Spleen (tissue), 11 donors: ENCODE data around the gene SHC1. TPM values are rescaled to one million over a fixed set of nuclear protein-coding genes. Genes with fewer than 3 reads are reported as not detected.
A peak's percentile ranks its signal among the peaks of the same experiment; 100 is the strongest.

Experiments
- DNase-seq: peaks from one replicate; pipeline ENCODE4 v3.0.0-alpha.2; 2020
- H3K27ac ChIP-seq, 8 donors: fragments of 200-600 bp; sonication (generic) in 7 of 8; 1 replicate in 4 of 8; 2 replicates in 4 of 8; pipeline versions ENCODE4 v1.5.0 to v1.8.0; 2016 to 2021; ENCODE audit warnings: inconsistent platforms in 4 of 8, mild to moderate bottlenecking in 4 of 8, moderate library complexity in 1 of 8
- H3K27me3 ChIP-seq, 7 donors: fragments of 200-600 bp; sonication (generic) in 6 of 7; replicated peaks in 1 of 7; 1 replicate in 4 of 7; 2 replicates in 3 of 7; pipeline versions ENCODE4 v1.5.0 to v1.8.0; 2016 to 2021; ENCODE audit warnings: inconsistent platforms in 3 of 7, mild to moderate bottlenecking in 1 of 7
- H3K36me3 ChIP-seq, 6 donors: fragments of 200-600 bp; sonication (generic) in 5 of 6; 1 replicate in 4 of 6; 2 replicates in 2 of 6; pipeline versions ENCODE4 v1.5.0 to v1.8.0; 2016 to 2021; ENCODE audit warnings: inconsistent platforms in 2 of 6
- H3K4me1 ChIP-seq, 6 donors: fragments of 200-600 bp; sonication (generic) in 5 of 6; 1 replicate in 3 of 6; 2 replicates in 3 of 6; pipeline versions ENCODE4 v1.5.0 to v1.8.0; 2016 to 2021; ENCODE audit warnings: inconsistent platforms in 3 of 6
- H3K4me3 ChIP-seq, 8 donors: fragments of 200-600 bp; sonication (generic) in 7 of 8; 1 replicate in 4 of 8; 2 replicates in 4 of 8; pipeline versions ENCODE4 v1.5.0 to v1.8.0; 2016 to 2021; ENCODE audit warnings: inconsistent platforms in 4 of 8, mild to moderate bottlenecking in 4 of 8, moderate library complexity in 2 of 8
- H3K9me3 ChIP-seq, 8 donors: fragments of 200-600 bp; sonication (generic) in 7 of 8; 1 replicate in 4 of 8; 2 replicates in 4 of 8; pipeline versions ENCODE4 v1.5.0 to v1.8.0; 2016 to 2021; ENCODE audit warnings: inconsistent platforms in 4 of 8
- CTCF ChIP-seq, 11 experiments: fragments of 200-600 bp in 7 of 11; fragments of 450-650 bp in 4 of 11; sonication (generic) in 4 of 11; IDR thresholded peaks in 8 of 11; conservative IDR thresholded peaks in 3 of 11; 1 replicate in 7 of 11; 2 replicates in 4 of 11; pipeline versions ENCODE4 v1.4.0 to v1.8.0; 2016 to 2021; ENCODE audit warnings: antibody characterized with exemption in 11 of 11, inconsistent platforms in 4 of 11, mild to moderate bottlenecking in 1 of 11
- POLR2A ChIP-seq, 3 donors: fragments of 450-650 bp; IDR thresholded peaks; one replicate each; pipeline ENCODE4 v1.5.1; 2017; ENCODE audit warnings: antibody characterized with exemption in 3 of 3, mild to moderate bottlenecking in 1 of 3
- POLR2AphosphoS5 ChIP-seq, 3 donors: sonication (generic); formaldehyde crosslinking; IDR thresholded peaks; one replicate each; pipeline ENCODE4 v1.5.1; 2017; ENCODE audit warnings: antibody characterized with exemption in 3 of 3
- WGBS, 5 donors: extraction: QIAGEN DNeasy Blood & Tissue Kit in 3 of 5; methylation state at CpG; one replicate each; pipeline versions ENCODE4 v1.1.5 to v1.1.7; 2013 to 2018; 5-methylcytosine and 5-hydroxymethylcytosine counted together
- intact Hi-C: fragments of 100-400 bp; cut with DNase I; formaldehyde crosslinking; loops from one replicate; pipeline ENCODE4 v1.15.0; 2023; ENCODE audit warnings: low total_unique reads
- polyA plus RNA-seq, 3 donors: library from polyadenylated mRNA; stranded (reverse); fragments of 200-250 nt; gene quantifications; one replicate each; pipeline ENCODE4 v1.2.1, GENCODE V29; 2013
- total RNA-seq, 7 donors: library from RNA; depleted of rRNA in 3 of 7; stranded (reverse); fragments of >200 nt in 3 of 7; fragmentation: NEBNext Ultra II Directional in 4 of 7; extraction: Animal tissue kit (Norgen Biotek cat#: 25700) in 4 of 7; gene quantifications; one replicate each; pipeline versions ENCODE4 v1.1.0 to v1.2.1, GENCODE V29; 2016 to 2021
- donor health status: healthy with polysubstance abuse.
- donor health status: DM: no; HTN: no; CAD: no; lungs with moderate emphysema.
- donor health status: DM: no; HTN: no; CAD: no.
- donor health status: Bipolar disorder and iron deficiency.
- donor health status: healthy.
- donor health status: DM: no; HTN: no; CAD: no.
- donor health status: DM: yes; HTN: yes; CAD: no.

SHC1 gene
- total and polyA plus RNA-seq, 10 donors, result 36.8 to 133 (median 92.3) TPM

- 73 to 83% (median 78%) methylated on average over 9 of the region's 9 CpGs for WGBS, 5 donors
- peak; percentile 56 for DNase-seq
- H3K4me3 ChIP-seq, result no peak overlapping the region
- peaks cover 0 to 23% (median 18%) of the 10 kb centered on the region in 6 donors for H3K36me3 ChIP-seq
- no peaks in the 10 kb centered on the region for H3K27me3 ChIP-seq
- intact Hi-C loops, result no loop called here
- no peaks in the 10 kb centered on the region for H3K9me3 ChIP-seq
- TF ChIP-seq CTCF (IDR thresholded peaks at IDR 0.05 in 8 of 11, conservative IDR thresholded peaks at IDR 0.05 in 3 of 11) (no peak), POLR2A (IDR thresholded peaks at IDR 0.05) (no peak)
- peaks cover 48 to 93% (median 73%) of the 10 kb centered on the region in 6 donors for H3K4me1 ChIP-seq
- H3K27ac ChIP-seq, result peak overlapping the region in 5 of 8 donors; percentile 3 to 89 (median 83)
Observed at GRCh38 chr1:154957091-154957657, 13.4 kb downstream of the SHC1 start.

- peak; percentile 75 for DNase-seq
- Histone ChIP-seq H3K4me3 (peak overlapping the region in 7 of 8 donors; percentile 52 to 78 (median 61)), H3K27me3 (no peaks in the 10 kb centered on the region), H3K36me3 (peaks cover 0 to 26% (median 18%) of the 10 kb centered on the region in 6 donors), H3K9me3 (no peaks in the 10 kb centered on the region), H3K27ac (peak overlapping the region; percentile 66 to 89 (median 82)), H3K4me1 (peaks cover 55 to 96% (median 78%) of the 10 kb centered on the region in 6 donors)
- no peak for TF ChIP-seq POLR2A (IDR thresholded peaks at IDR 0.05)
- TF ChIP-seq POLR2AphosphoS5 (IDR thresholded peaks at IDR 0.05), result no peak
- TF ChIP-seq CTCF (IDR thresholded peaks at IDR 0.05 in 8 of 11, conservative IDR thresholded peaks at IDR 0.05 in 3 of 11), result no peak
- intact Hi-C loops, result no loop called here
- 19 to 35% (median 28%) methylated on average over 6 of the region's 6 CpGs for WGBS, 5 donors
Observed at GRCh38 chr1:154956544-154956941, 14.0 kb downstream of the SHC1 start.

- intact Hi-C loops, result no loop called here
- no peaks in the 10 kb centered on the region for H3K9me3 ChIP-seq
- 0 to 1% (median 0%) methylated on average over 18 of the region's 18 CpGs for WGBS, 5 donors
- peaks cover 0 to 32% (median 22%) of the 10 kb centered on the region in 6 donors for H3K36me3 ChIP-seq
- peaks cover 61 to 98% (median 81%) of the 10 kb centered on the region in 6 donors for H3K4me1 ChIP-seq
- peak; percentile 83 for DNase-seq
- no peaks in the 10 kb centered on the region for H3K27me3 ChIP-seq
- H3K27ac ChIP-seq, result peak within 1 kb of the TSS; percentile 66 to 89 (median 82)
- TF ChIP-seq POLR2A (IDR thresholded peaks at IDR 0.05), result no peak
- peak in 4 of 11 experiments; percentile 12 to 32 (median 22) for TF ChIP-seq CTCF (IDR thresholded peaks at IDR 0.05 in 8 of 11, conservative IDR thresholded peaks at IDR 0.05 in 3 of 11)
- TF ChIP-seq POLR2AphosphoS5 (IDR thresholded peaks at IDR 0.05), result peak in 2 of 3 donors; percentile 62 to 81
- peak within 1 kb of the TSS; percentile 52 to 78 (median 64) for H3K4me3 ChIP-seq
Observed at GRCh38 chr1:154955718-154956543, 14.6 kb downstream of the SHC1 start, which contains the start of gene PBXIP1. PBXIP1 (minus strand) TSS chr1:154956099; CDS start chr1:154953721, 2,378 bp downstream.
